Fibroblast of lung (primary cell): Measurements from ENCODE around the gene CDK2AP2. TPM values are rescaled to one million over a fixed set of nuclear protein-coding genes. Genes with fewer than 3 reads are reported as not detected.

Source experiments
- DNase-seq, 2 donors: peaks; one replicate each; pipeline versions ENCODE4 v3.0.0 to v3.0.0-alpha.2; 2010; ENCODE audit warnings: low read depth in 2 of 2
- H2AFZ ChIP-seq: 2 replicates; pipeline ENCODE4 v1.5.1; 2012; ENCODE audit warnings: low read length, control low read depth, inconsistent platforms
- H3K27ac ChIP-seq: 2 replicates; pipeline ENCODE4 v1.5.1; 2011; ENCODE audit warnings: low read length, control low read depth; ENCODE audit not compliant: insufficient read depth
- H3K27me3 ChIP-seq: 2 replicates; pipeline ENCODE4 v1.5.1; 2011; ENCODE audit warnings: mild to moderate bottlenecking, low read length; ENCODE audit not compliant: control insufficient read depth, insufficient read depth
- H3K36me3 ChIP-seq: 2 replicates; pipeline ENCODE4 v1.5.1; 2011; ENCODE audit warnings: low read length; ENCODE audit not compliant: control insufficient read depth, insufficient read depth
- H3K4me1 ChIP-seq: 2 replicates; pipeline ENCODE4 v1.5.1; 2011; ENCODE audit warnings: low read length; ENCODE audit not compliant: control insufficient read depth, insufficient read depth; ENCODE audit errors: extremely low read depth
- H3K4me2 ChIP-seq: 2 replicates; pipeline ENCODE4 v1.5.1; 2011; ENCODE audit warnings: low read length, control low read depth; ENCODE audit not compliant: insufficient read depth; ENCODE audit errors: extremely low read depth
- H3K4me3 ChIP-seq, 4 experiments: fragments of 200-600 bp in 1 of 4; sonication (generic) in 1 of 4; replicated peaks in 1 of 4; 2 replicates each; pipeline ENCODE4 v1.5.1; 2011 to 2016; ENCODE audit warnings: low read length in 4 of 4, low read depth in 3 of 4, mild to moderate bottlenecking in 3 of 4, control low read depth in 2 of 4, inconsistent platforms in 1 of 4, mixed read lengths in 1 of 4; ENCODE audit not compliant: insufficient read depth in 1 of 4; ENCODE audit errors: control extremely low read depth in 1 of 4
- H3K79me2 ChIP-seq: 2 replicates; pipeline ENCODE4 v1.5.1; 2012; ENCODE audit warnings: mild to moderate bottlenecking, low read length, inconsistent platforms; ENCODE audit not compliant: control insufficient read depth, insufficient read depth
- H3K9ac ChIP-seq: 2 replicates; pipeline ENCODE4 v1.5.1; 2011; ENCODE audit warnings: mild to moderate bottlenecking, low read length, control low read depth; ENCODE audit not compliant: insufficient read depth
- H3K9me3 ChIP-seq: 2 replicates; pipeline ENCODE4 v1.5.1; 2012; ENCODE audit warnings: low read depth, low read length; ENCODE audit not compliant: control insufficient read depth, insufficient read depth
- H4K20me1 ChIP-seq: 2 replicates; pipeline ENCODE4 v1.5.1; 2011; ENCODE audit warnings: low read length; ENCODE audit not compliant: control insufficient read depth, insufficient read depth; ENCODE audit errors: extremely low read depth
- CTCF ChIP-seq, 2 donors: IDR thresholded peaks in 1 of 2; conservative IDR thresholded peaks in 1 of 2; 1 replicate in 1 of 2; 2 replicates in 1 of 2; pipeline ENCODE4 v1.5.1; 2011 to 2012; ENCODE audit warnings: low read length in 2 of 2, control low read depth in 1 of 2, inconsistent platforms in 1 of 2, low read depth in 1 of 2, mild to moderate bottlenecking in 1 of 2
- EZH2 ChIP-seq: IDR thresholded peaks from 2 replicates; pipeline ENCODE4 v1.5.1; 2012; ENCODE audit warnings: low read length, control low read depth, mild to moderate bottlenecking; ENCODE audit errors: missing control alignments
- polyA plus RNA-seq, 2 donors: library from polyadenylated mRNA; depleted of rRNA in 1 of 2; stranded (reverse) in 1 of 2; unstranded in 1 of 2; fragments of >200 nt; gene quantifications; 2 replicates each; pipeline ENCODE4 v1.2.1, GENCODE V29; 2011 to 2012; ENCODE audit warnings: missing spikeins in 1 of 2
- total RNA-seq: library from RNA; depleted of rRNA; stranded (reverse); fragments of >200 nt; gene quantifications from 2 replicates; pipeline ENCODE4 v1.2.1, GENCODE V29; 2014

CDK2AP2 gene
- total and polyA plus RNA-seq, 2 donors (not counting 1 experiment from before 2014, with no cell fraction given) = 7.8 to 19.0 TPM

GRCh38 chr11:67470337-67471002 lies 37.5 kb downstream of the CDK2AP2 start:
- Histone ChIP-seq H3K79me2 (no peaks in the 10 kb centered on the region), H3K9ac (no peak overlapping the region), H3K4me3 (no peak overlapping the region), H4K20me1 (no peaks in the 10 kb centered on the region), H3K36me3 (no peaks in the 10 kb centered on the region), H3K4me2 (no peak overlapping the region), H3K27ac (no peak overlapping the region), H3K27me3 (no peaks in the 10 kb centered on the region), H3K4me1 (peaks cover 6% of the 10 kb centered on the region), H2AFZ (no peak overlapping the region), H3K9me3 (no peaks in the 10 kb centered on the region)
- TF ChIP-seq CTCF (conservative IDR thresholded peaks at IDR 0.05 in 1 of 2, IDR thresholded peaks at IDR 0.05 in 1 of 2; ENCODE audit: low read depth in 1 of 2, low read length in 2 of 2) (no peak), EZH2 (no peak)
- DNase-seq = no peak

GRCh38 chr11:67469508-67469811 lies 38.5 kb downstream of the CDK2AP2 start:
- peak overlapping the region; percentile 66 for H3K27ac ChIP-seq
- H3K4me2 ChIP-seq = peak overlapping the region; percentile 79
- no peaks in the 10 kb centered on the region for H3K27me3 ChIP-seq
- no peak for DNase-seq
- peak overlapping the region; percentile 62 for H3K9ac ChIP-seq
- H3K9me3 ChIP-seq = no peaks in the 10 kb centered on the region
- H3K36me3 ChIP-seq = no peaks in the 10 kb centered on the region
- H3K4me1 ChIP-seq = peaks cover 6% of the 10 kb centered on the region
- no peaks in the 10 kb centered on the region for H4K20me1 ChIP-seq
- no peak for TF ChIP-seq EZH2
- no peak for TF ChIP-seq CTCF (conservative IDR thresholded peaks at IDR 0.05 in 1 of 2, IDR thresholded peaks at IDR 0.05 in 1 of 2; ENCODE audit: low read depth in 1 of 2, low read length in 2 of 2)
- no peaks in the 10 kb centered on the region for H3K79me2 ChIP-seq
- peak overlapping the region; percentile 92 for H2AFZ ChIP-seq
- H3K4me3 ChIP-seq = peak overlapping the region; percentile 64 to 83 (median 70)

GRCh38 chr11:67468759-67469507 lies 39.0 kb downstream of the CDK2AP2 start, which contains the start of gene TMEM134:
TSS of gene TMEM134 (minus strand) at chr11:67469251. CDS start at chr11:67469192, 59 bp downstream.
- DNase-seq = peak; percentile 88 to 90
- peak within 1 kb of the TSS; percentile 92 for H2AFZ ChIP-seq
- no peak for TF ChIP-seq EZH2
- peak in 1 of 2 donors; percentile 19 for TF ChIP-seq CTCF (conservative IDR thresholded peaks at IDR 0.05 in 1 of 2, IDR thresholded peaks at IDR 0.05 in 1 of 2; ENCODE audit: low read depth in 1 of 2, low read length in 2 of 2)

More at GRCh38 chr11:67468759-67469507, 39.0 kb downstream of the CDK2AP2 start, which contains the start of gene TMEM134:
- H3K9ac ChIP-seq = peak within 1 kb of the TSS; percentile 79
- H3K4me3 ChIP-seq = peak within 1 kb of the TSS; percentile 72 to 91 (median 78)
- peak within 1 kb of the TSS; percentile 79 for H3K4me2 ChIP-seq
- no peaks in the 10 kb centered on the region for H4K20me1 ChIP-seq
- H3K9me3 ChIP-seq = no peaks in the 10 kb centered on the region
- no peaks in the 10 kb centered on the region for H3K36me3 ChIP-seq
- H3K27ac ChIP-seq = peak within 1 kb of the TSS; percentile 73
- H3K4me1 ChIP-seq = peaks cover 6% of the 10 kb centered on the region
- no peaks in the 10 kb centered on the region for H3K79me2 ChIP-seq
- H3K27me3 ChIP-seq = no peaks in the 10 kb centered on the region
